NB4 (cell line): ENCODE data around the gene CROCC2.

ENCODE experiments used
- CTCF ChIP-seq: IDR thresholded peaks from one replicate; pipeline ENCODE4 v1.5.1; 2012; ENCODE audit warnings: low read depth, low read length
- POLR2A ChIP-seq: IDR thresholded peaks from 2 replicates; pipeline ENCODE4 v1.6.1; 2011; ENCODE audit warnings: mild to moderate bottlenecking; ENCODE audit not compliant: insufficient read length; ENCODE audit errors: extremely low read depth

- TF ChIP-seq POLR2A (no peak), CTCF (no peak)
Observed at GRCh38 chr2:240903191-240904060, 2.7 kb upstream of the CROCC2 start.
